ENCODE results near the gene SAMM50. TPM values are rescaled to one million over a fixed set of nuclear protein-coding genes. Genes with fewer than 3 reads are reported as not detected.

Gene SAMM50
- total RNA-seq, 1 experiment from 2014 or later: 40.8 TPM

DNA sequence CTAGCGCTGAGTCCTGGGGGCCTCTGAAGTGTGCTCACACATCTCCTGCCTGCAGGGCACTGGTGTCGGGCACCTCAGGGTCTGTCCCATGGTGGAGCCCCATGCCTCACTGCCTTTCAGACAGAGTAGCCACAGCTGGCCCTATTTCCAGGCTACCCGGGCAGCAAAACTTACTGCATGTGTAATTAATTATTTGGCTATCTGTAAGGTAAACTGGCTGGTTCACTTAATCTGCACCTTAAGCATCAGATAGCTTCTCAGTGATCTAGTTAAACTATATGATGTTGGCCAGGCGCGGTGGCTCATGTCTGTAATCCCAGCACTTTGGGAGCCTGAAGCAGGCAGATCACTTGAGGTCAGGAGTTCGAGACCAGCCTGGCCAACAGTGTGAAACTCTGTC, 26.3 kb upstream of the SAMM50 start:
- ChIA-PET POLR2A (no interaction called here), CTCF (interaction anchor here (1.0 kb wide), 1 partner anchor 17 kb away, joined by 3 read pairs; no protein-coding TSS in a partner anchor), RAD21 (ENCODE audit: low non-redundant PET in 1 of 2, low total read pairs in 2 of 2, uncharacterized antibody in 2 of 2, unreplicated experiment in 2 of 2) (no interaction called here)
- TF ChIP-seq POLR2A (IDR thresholded peaks at IDR 0.05; ENCODE audit: borderline replicate concordance, extremely low read depth, insufficient read depth, insufficient read length): no peak
- no peak for TF ChIP-seq JUND (IDR thresholded peaks at IDR 0.05)
- no peak for TF ChIP-seq TCF7L2 (IDR thresholded peaks at IDR 0.05; ENCODE audit: borderline replicate concordance, extremely low read depth, insufficient read depth, insufficient read length)
- TF ChIP-seq SP1 (IDR thresholded peaks at IDR 0.05; ENCODE audit: low read depth): no peak
- TF ChIP-seq, protein P1, sequence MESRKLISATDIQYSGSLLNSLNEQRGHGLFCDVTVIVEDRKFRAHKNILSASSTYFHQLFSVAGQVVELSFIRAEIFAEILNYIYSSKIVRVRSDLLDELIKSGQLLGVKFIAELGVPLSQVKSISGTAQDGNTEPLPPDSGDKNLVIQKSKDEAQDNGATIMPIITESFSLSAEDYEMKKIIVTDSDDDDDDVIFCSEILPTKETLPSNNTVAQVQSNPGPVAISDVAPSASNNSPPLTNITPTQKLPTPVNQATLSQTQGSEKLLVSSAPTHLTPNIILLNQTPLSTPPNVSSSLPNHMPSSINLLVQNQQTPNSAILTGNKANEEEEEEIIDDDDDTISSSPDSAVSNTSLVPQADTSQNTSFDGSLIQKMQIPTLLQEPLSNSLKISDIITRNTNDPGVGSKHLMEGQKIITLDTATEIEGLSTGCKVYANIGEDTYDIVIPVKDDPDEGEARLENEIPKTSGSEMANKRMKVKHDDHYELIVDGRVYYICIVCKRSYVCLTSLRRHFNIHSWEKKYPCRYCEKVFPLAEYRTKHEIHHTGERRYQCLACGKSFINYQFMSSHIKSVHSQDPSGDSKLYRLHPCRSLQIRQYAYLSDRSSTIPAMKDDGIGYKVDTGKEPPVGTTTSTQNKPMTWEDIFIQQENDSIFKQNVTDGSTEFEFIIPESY (IDR thresholded peaks at IDR 0.05; ENCODE audit: extremely low read depth, insufficient replicate concordance, low read length): no peak
- no peak for TF ChIP-seq EZH2 (IDR thresholded peaks at IDR 0.05)
- no peak for TF ChIP-seq CBX3 (IDR thresholded peaks at IDR 0.05; ENCODE audit: low read depth)
- TF ChIP-seq EZH2phosphoT487 (IDR thresholded peaks at IDR 0.05; ENCODE audit: borderline replicate concordance): no peak
- no peak for TF ChIP-seq YY1 (IDR thresholded peaks at IDR 0.05; ENCODE audit: extremely low read depth, insufficient replicate concordance, low read depth, low read length)
- no peak for TF ChIP-seq FOSL1 (IDR thresholded peaks at IDR 0.05; ENCODE audit: low read depth)
- no peak overlapping the region for H3K27ac ChIP-seq (ENCODE audit: low read depth, low read length)
- no peak overlapping the region for H3K4me3 ChIP-seq (replicated peaks in 1 of 2; ENCODE audit: low read depth in 1 of 2, low read length in 2 of 2)
- H3K4me2 ChIP-seq (ENCODE audit: low read length): no peak overlapping the region
- peaks cover 14 to 17% of the 10 kb centered on the region in 2 experiments for H3K4me1 ChIP-seq (ENCODE audit: control insufficient read depth in 1 of 2, insufficient read depth in 2 of 2, low read length in 2 of 2)
- no peak overlapping the region for H3K9ac ChIP-seq (ENCODE audit: low read length)
- DNase-seq (ENCODE audit: low read depth, low spot score) (no peak), ATAC-seq (no peak)
- H3K79me2 ChIP-seq (ENCODE audit: insufficient read depth, low read length): no peaks in the 10 kb centered on the region
- no peak overlapping the region for H2AFZ ChIP-seq (ENCODE audit: low read depth, low read length, poor library complexity, severe bottlenecking)
- H3K9me3 ChIP-seq (ENCODE audit: control insufficient read depth in 1 of 2, insufficient read depth in 1 of 2, low read depth in 1 of 2, low read length in 2 of 2): no peaks in the 10 kb centered on the region
- H3K9me2 ChIP-seq (ENCODE audit: insufficient read depth): no peaks in the 10 kb centered on the region
- H4K20me1 ChIP-seq (ENCODE audit: insufficient read depth): no peaks in the 10 kb centered on the region
- intact Hi-C loops (cut with micrococcal nuclease): no loop called here
- no TSS peak for BruUV-seq (replicated peaks)
- no peaks in the 10 kb centered on the region for H3K27me3 ChIP-seq (ENCODE audit: insufficient read depth, low read length)
- H3K36me3 ChIP-seq (ENCODE audit: control insufficient read depth in 1 of 2, insufficient read depth in 2 of 2, low read length in 2 of 2): peaks cover 0 to 13% of the 10 kb centered on the region in 2 experiments; a peak in 2 of 4 replicates
